ENCODE data around the gene PAX8. TPM values are rescaled to one million over a fixed set of nuclear protein-coding genes. Genes with fewer than 3 reads are reported as not detected.
A peak's percentile ranks its signal among the peaks of the same experiment; 100 is the strongest.

Gene PAX8
- total RNA-seq, 2 experiments from 2014 or later: 2.5 to 3.2 TPM

DNA sequence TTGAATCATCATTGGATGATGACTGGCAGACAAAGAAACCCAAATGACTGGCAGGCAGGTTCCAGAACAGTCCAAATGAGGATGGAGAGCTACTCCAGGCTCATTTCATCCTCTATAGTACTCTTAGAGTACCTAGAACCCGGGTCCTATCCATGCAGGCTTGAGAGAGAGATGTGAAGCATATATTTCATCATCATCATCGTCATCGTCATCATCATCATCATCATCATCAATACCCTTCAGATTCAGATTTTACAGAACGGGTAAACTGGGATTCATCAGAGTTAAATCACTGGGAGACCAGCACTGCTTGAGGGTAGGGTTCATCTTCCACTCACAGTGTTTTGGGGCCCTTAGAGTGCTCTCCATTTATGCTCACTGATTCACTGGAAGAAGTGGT is 52.3 kb downstream of the PAX8 start:
- DNase-seq: no peak
- no peak overlapping the region for H3K4me3 Mint-ChIP-seq
- peaks cover 4% of the 10 kb centered on the region for H3K27me3 Mint-ChIP-seq
- H3K27ac Mint-ChIP-seq: no peak overlapping the region
- H3K36me3 Mint-ChIP-seq: peaks cover 2% of the 10 kb centered on the region
- ATAC-seq (ENCODE audit: low read depth): no peak
- POLR2A ChIA-PET: interaction anchor here (0.8 kb wide), 1 partner anchor 9 kb away, joined by 4 read pairs; no protein-coding TSS in a partner anchor
- peaks cover 38% of the 10 kb centered on the region for H3K4me1 Mint-ChIP-seq
- no peaks in the 10 kb centered on the region for H3K9me3 Mint-ChIP-seq

DNA sequence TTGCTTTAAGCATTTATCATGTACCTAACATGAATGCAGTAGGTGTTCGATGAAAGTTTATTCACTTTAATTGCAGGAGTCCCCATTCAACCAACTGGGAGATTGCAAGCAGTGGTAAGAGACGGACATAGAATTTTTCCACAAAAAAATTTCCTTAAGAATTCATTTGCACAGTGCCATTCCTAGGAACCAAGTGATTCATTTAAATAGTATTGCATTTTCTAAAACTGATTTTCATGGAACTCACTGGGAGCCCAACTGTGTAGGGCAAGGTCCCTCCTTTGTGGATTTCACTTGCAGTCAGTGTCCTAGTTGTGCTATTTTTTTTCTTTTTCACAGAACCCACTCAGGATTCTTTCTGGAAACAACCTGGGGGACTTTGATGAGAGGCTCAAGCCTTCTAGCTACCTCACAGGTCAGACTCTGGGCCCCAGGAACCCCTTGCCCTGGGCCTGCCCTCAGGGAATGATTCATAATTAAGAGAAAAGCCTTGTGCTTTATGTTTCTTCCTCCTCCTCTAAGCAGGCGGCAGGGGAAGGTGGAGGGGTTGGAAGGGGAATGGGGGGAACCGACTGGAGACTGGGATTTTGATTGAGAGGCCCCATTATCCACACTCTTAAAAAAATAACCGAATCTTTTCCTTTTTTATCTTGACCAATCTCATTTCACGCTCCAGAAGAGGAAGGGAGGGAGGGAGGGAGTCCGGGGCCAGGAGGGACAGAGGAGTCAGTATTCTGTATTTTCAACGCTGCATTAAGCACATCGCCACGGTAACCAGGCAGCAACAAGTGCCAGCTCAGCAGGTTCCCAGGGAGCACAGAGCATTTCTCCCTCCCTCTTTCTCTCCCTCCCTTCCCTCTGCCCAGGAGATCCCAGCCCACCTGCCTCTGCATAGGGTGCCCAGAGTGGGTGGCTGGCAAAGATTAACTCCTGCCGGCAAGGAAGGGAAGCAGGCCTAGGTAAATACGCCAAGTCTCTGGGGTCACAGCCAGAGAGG is 53.2 kb downstream of the PAX8 start:
- POLR2A ChIA-PET: interaction anchor here (0.8 kb wide), 1 partner anchor 10 kb away, joined by 4 read pairs; no protein-coding TSS in a partner anchor
- H3K27me3 Mint-ChIP-seq: peaks cover 4% of the 10 kb centered on the region

DNA sequence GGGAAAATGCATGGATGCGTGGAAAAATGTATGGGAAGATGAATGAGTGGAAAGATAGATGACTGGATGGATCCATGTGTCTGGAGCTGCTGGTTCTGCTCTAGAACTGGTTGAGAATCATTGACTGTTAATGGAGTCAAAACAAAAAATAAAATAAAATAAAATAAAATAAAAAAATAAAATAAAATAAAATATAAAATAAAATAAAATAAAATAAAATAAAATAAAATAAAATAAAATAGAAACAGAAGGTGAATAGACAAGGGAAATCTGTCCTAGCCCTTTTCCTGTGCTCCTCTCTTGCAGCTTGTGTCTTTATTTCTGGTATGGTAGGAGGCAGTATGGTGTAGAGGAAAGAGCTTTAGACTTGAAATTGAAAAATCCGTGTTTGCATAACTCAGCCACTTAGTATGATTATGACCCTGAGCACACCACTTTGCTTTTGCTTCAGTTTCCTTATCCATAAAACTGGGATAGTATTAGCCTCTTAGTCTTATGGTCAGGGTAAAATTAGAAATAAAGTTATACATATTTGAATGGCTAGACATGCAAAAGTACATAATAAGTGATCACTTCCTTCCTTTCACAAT is 54.0 kb downstream of the PAX8 start:
- no peak for ATAC-seq (ENCODE audit: low read depth)
- DNase-seq: no peak
- no peak overlapping the region for H3K4me3 Mint-ChIP-seq
- H3K27me3 Mint-ChIP-seq: peaks cover 4% of the 10 kb centered on the region
- peaks cover 25% of the 10 kb centered on the region for H3K4me1 Mint-ChIP-seq
- POLR2A ChIA-PET: interaction anchor here (0.7 kb wide), 1 partner anchor 12 kb away, joined by 5 read pairs; no protein-coding TSS in a partner anchor
- H3K27ac Mint-ChIP-seq: no peak overlapping the region
- H3K36me3 Mint-ChIP-seq: peaks cover 2% of the 10 kb centered on the region
- no peaks in the 10 kb centered on the region for H3K9me3 Mint-ChIP-seq

More for the DNA sequence above, 53.2 kb downstream of the PAX8 start:
- no peak for DNase-seq
- H3K4me3 Mint-ChIP-seq: no peak overlapping the region
- no peaks in the 10 kb centered on the region for H3K9me3 Mint-ChIP-seq
- ATAC-seq (ENCODE audit: low read depth): no peak
- peaks cover 2% of the 10 kb centered on the region for H3K36me3 Mint-ChIP-seq
- H3K4me1 Mint-ChIP-seq: peaks cover 30% of the 10 kb centered on the region
- H3K27ac Mint-ChIP-seq: no peak overlapping the region

DNA sequence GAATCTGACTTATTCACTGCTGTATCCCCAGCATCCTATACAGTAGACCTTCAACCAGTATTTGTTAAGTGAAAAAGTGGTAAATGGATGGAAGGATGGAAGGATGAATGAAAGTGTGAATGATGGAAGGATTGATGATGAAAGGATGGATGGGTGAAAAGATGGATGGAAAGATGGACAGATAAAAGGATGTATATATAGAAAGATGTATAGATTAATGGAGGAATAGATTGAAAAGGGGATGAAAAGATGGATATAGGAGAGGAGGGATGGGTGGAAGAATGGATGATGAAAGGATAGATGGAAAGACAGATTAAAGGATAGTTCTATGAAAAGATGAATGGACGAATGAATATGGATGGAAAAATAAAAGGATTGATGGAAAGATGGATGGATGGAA is 54.9 kb downstream of the PAX8 start:
- H3K4me1 Mint-ChIP-seq: peaks cover 19% of the 10 kb centered on the region
- no peak overlapping the region for H3K27ac Mint-ChIP-seq
- DNase-seq: no peak
- POLR2A ChIA-PET: no interaction called here
- peaks cover 3% of the 10 kb centered on the region for H3K27me3 Mint-ChIP-seq
- no peak overlapping the region for H3K4me3 Mint-ChIP-seq
- ATAC-seq (ENCODE audit: low read depth): no peak
- peaks cover 2% of the 10 kb centered on the region for H3K36me3 Mint-ChIP-seq
- no peaks in the 10 kb centered on the region for H3K9me3 Mint-ChIP-seq

DNA sequence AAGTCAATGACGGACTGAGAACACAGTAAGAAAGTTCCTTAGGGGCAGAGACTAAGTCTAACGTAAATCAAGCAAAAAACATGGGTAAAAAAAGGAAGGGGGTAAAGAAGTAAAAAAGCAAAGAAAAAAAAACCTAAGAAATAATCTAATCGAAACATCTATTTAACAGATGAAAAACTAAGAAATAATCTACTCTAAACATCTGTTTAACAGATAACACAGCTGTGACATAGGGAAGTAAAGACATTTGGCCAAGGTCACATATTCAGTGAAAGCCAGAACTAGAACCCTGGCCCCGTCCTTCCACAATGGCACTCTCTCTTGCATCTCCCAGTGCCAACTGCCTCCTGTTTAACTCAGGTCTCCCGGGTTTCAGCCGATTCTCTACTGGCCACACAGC is 56.9 kb downstream of the PAX8 start:
- no peak overlapping the region for H3K4me3 Mint-ChIP-seq
- ATAC-seq (ENCODE audit: low read depth): no peak
- H3K4me1 Mint-ChIP-seq: peaks cover 21% of the 10 kb centered on the region
- H3K36me3 Mint-ChIP-seq: no peaks in the 10 kb centered on the region
- POLR2A ChIA-PET: interaction anchor here (0.6 kb wide), 1 partner anchor 11 kb away, joined by 4 read pairs; no protein-coding TSS in a partner anchor
- no peak overlapping the region for H3K27ac Mint-ChIP-seq
- H3K9me3 Mint-ChIP-seq: no peaks in the 10 kb centered on the region
- no peak for DNase-seq
- peaks cover 3% of the 10 kb centered on the region for H3K27me3 Mint-ChIP-seq

DNA sequence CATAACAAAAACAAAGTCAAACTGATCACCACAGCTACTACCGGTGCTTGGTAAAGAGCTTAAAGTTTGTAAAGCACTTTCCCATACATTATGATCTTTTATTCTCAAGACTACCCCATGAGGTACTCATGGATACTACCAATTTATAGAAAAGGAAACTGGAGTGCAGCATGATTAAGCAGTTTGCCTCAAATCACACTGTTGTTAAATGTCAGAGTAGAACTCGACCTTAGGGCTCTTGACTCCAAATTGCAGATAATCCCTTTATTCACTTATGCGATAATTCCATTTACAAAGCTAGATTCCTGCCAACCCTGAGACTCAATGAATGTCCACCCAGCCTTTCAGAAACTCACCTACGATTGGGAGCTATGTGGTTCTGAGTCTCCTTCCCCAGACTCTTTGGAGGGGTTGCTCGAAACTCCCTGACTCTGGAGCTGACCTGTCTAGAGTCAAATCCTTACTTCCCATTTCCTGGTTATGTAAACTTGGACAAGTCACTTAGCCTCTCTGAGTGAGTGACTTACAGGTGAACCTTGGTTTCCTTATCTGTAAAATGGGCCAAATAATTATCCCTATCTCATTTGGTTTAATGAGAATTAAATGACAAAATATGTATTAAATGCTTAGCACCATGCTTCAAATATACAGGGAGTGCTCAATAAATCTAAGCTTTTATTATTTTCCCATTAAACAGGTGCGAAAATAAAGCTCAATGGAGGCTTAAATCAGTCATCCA is 57.6 kb downstream of the PAX8 start:
- Mint-ChIP-seq H3K4me3 (no peak overlapping the region), H3K36me3 (no peaks in the 10 kb centered on the region), H3K9me3 (no peaks in the 10 kb centered on the region), H3K27ac (no peak overlapping the region), H3K4me1 (peaks cover 25% of the 10 kb centered on the region), H3K27me3 (peaks cover 3% of the 10 kb centered on the region)
- no peak for ATAC-seq (ENCODE audit: low read depth)
- DNase-seq: no peak
- POLR2A ChIA-PET: no interaction called here

DNA sequence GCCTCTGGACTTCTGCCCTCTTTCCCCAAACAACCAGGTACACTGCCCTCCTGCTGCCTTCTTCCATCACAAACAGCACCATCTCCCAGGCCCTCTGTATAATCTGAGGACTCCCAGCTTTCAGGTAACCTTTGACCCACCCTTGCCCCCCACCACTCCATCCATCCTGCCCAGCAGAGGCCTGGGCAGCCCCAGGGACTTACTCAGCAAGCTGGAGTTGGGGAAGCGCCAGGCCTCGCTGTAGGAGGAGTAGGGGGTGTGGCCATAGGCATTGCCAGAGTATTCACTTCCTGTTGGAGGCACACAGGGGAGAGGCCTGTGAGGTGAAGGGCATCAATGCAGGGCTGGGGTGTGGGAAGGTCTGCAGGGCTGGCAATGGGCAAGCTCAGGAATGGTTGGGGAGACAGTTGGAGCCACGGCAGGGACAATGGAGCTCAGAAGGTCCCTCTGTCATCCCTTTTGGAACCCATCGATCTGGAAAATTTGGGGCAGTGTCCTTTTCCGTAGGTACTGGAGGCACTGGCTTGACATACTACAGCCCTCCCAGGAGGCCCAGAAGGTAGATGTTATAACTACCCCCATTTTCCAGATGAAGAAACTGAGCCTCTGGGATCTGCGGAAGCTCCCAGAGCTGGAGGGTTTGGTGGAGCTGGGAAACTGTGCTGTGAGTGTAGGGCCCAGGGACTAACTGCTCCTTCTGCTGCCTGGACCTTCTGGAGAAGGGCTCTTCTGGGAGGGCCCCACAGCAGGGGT is 58.7 kb downstream of the PAX8 start:
- ATAC-seq (ENCODE audit: low read depth) (peak; percentile 49), DNase-seq (no peak)
- H3K27ac Mint-ChIP-seq: peak overlapping the region; percentile 31
- H3K4me3 Mint-ChIP-seq: no peak overlapping the region
- H3K4me1 Mint-ChIP-seq: peaks cover 27% of the 10 kb centered on the region
- H3K27me3 Mint-ChIP-seq: peaks cover 3% of the 10 kb centered on the region
- POLR2A ChIA-PET: no interaction called here
- no peaks in the 10 kb centered on the region for H3K9me3 Mint-ChIP-seq
- no peaks in the 10 kb centered on the region for H3K36me3 Mint-ChIP-seq

DNA sequence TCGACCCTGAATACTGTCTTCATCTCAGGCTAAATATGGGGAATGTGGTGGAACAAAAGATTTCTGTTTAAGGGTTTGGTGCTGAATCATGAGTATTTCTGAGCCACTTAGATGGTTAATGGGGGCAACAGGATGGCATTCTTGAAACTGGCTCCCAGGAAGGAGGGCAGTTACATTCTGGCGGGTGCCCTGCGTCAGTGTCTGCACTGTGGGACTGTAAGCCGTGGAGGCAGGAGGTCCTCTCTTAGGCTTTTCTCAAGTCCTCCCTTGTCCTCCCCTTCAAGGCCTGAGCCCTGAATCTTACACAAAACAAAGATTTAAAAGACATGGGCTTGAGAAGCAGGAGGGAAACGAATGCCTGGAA is 59.2 kb downstream of the PAX8 start:
- ATAC-seq (ENCODE audit: low read depth) (no peak), DNase-seq (no peak)
- Mint-ChIP-seq H3K4me1 (peaks cover 33% of the 10 kb centered on the region), H3K9me3 (no peaks in the 10 kb centered on the region), H3K36me3 (no peaks in the 10 kb centered on the region), H3K27ac (no peak overlapping the region), H3K27me3 (peaks cover 3% of the 10 kb centered on the region), H3K4me3 (no peak overlapping the region)
- POLR2A ChIA-PET: no interaction called here

DNA sequence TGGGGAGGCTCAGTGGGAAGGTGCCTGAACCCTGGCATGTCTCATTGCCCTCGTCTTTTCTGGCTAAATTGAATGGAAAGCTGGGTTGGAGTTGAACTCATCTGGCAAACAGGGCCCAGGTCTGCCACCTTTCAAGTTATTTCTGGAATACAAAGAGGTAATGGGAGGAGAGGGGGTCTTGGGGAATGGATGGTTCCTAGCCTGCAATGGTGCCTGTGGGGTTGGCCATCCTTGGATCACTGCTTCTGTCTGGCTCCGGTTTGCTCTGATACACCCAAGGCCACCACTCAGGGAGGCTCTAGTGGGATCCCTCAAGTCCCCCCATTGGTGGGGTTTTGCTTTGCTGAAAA is 59.7 kb downstream of the PAX8 start:
- POLR2A ChIA-PET: no interaction called here
- DNase-seq: no peak
- ATAC-seq (ENCODE audit: low read depth): no peak
- Mint-ChIP-seq H3K4me1 (peaks cover 37% of the 10 kb centered on the region), H3K36me3 (no peaks in the 10 kb centered on the region), H3K27me3 (no peaks in the 10 kb centered on the region), H3K4me3 (no peak overlapping the region), H3K27ac (no peak overlapping the region), H3K9me3 (no peaks in the 10 kb centered on the region)

DNA sequence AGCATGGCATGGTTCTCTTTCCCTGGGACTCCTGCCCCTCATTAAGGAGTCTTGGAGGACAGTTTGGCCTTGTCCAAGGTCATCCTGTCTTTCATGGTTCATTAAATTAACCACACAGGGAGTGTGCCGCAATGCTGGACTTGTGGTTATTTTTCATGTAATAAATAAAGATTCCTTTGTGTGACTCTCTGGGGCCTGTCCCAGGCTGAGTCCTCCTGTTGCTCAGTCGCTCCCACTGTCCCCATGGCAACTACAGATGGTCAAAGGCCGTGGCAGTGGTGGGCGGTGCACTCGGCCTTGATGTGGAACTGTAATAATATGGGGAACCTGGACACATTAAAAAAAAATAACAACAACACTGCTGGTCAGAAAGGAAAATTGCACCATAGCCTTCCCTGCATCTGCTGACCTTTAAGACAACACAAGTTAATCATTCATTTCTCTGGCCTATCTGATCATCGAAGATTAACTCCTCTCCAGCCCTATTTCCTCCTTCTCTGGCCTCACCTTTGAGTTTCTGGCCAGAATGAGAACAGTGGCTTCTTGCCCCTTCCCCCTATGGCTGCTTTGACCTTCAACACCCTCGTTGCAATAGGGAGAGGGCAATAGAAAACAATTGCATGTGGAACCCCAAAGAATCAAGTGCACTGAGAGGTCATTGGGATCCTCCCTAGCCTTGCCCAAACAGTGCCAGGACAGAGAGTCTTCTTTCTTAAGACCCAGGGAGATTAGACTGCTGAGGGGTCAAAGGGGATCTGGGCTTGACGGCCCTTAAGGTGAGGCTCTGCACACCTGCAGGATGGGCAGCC is 60.2 kb downstream of the PAX8 start:
- Mint-ChIP-seq H3K4me1 (peaks cover 41% of the 10 kb centered on the region), H3K4me3 (peak overlapping the region; percentile 46), H3K36me3 (no peaks in the 10 kb centered on the region), H3K27ac (peak overlapping the region; percentile 21), H3K27me3 (no peaks in the 10 kb centered on the region), H3K9me3 (no peaks in the 10 kb centered on the region)
- no peak for ATAC-seq (ENCODE audit: low read depth)
- DNase-seq: no peak
- POLR2A ChIA-PET: interaction anchor here (0.9 to 2.2 kb wide), 3 partner anchors 12 to 14 kb away, joined by 4 to 9 read pairs (median 5); no protein-coding TSS in a partner anchor

DNA sequence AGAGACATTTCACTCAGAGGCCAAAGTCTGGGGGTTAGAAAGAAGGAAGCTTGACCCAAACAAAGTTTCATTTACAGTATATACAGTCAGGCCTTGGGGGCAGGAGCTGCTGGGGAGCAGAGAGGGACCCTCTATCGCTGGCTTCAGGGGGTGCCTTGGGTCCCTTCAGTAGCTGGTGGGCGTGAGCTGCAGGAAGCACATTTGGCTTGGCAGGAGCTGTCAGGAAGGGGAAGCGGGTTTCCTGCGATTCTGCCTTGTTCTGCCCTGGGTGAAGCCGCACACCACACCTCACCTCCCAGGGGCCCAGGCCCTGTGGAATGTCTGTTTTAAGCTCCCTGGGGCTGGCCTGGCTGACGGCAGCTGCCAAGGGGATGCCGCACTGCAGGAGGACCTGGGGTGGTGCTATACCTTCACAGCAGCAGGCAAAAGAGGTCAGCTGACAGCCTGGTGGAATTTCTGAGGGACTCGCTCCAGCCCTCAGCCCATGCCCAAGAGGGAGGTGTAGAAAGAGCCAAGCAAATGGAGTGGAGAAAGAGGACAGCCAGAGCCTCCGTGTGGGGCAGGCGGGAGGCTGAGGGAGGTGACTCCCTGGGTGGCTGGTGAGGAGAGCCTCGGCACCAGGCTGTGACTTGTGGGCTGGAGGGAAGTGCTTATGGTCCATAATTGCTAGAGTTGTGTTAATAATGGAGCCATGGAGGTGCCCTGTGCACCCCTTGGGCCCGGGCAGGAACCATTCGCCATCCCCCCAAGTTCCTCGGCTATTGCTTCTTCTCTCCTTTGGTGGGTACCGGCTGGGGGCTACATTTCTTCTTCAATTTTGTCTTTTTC is 61.1 kb downstream of the PAX8 start:
- Mint-ChIP-seq H3K27me3 (no peaks in the 10 kb centered on the region), H3K4me1 (peaks cover 43% of the 10 kb centered on the region), H3K36me3 (no peaks in the 10 kb centered on the region), H3K27ac (peak overlapping the region; percentile 68), H3K9me3 (no peaks in the 10 kb centered on the region), H3K4me3 (peak overlapping the region; percentile 58)
- DNase-seq (no peak), ATAC-seq (ENCODE audit: low read depth) (peak; percentile 44)
- POLR2A ChIA-PET: interaction anchor here (0.9 to 2.2 kb wide), 4 partner anchors 12 to 17 kb away, joined by 4 to 9 read pairs (median 6); no protein-coding TSS in a partner anchor

All from activated naive CD8-positive, alpha-beta T cell treated with anti-CD3 and anti-CD28 coated beads, Interleukin-2, amount 10 ng/mL, durations not matched to agents 7 days and 5 days (primary cell).